Coronary artery (tissue), 2 donors: Measurements from ENCODE around the gene ARRDC2.

Experiments
- DNase-seq: peaks from one replicate; pipeline ENCODE4 v3.0.0-alpha.2; 2017; ENCODE audit warnings: low spot score
- H3K27ac ChIP-seq, 2 donors: fragments of 200-600 bp; sonication (generic); one replicate each; pipeline ENCODE4 v1.5.1; 2016 to 2019
- H3K4me3 ChIP-seq: fragments of 200-600 bp; sonication (generic); 2 replicates; pipeline ENCODE4 v1.5.1; 2016; ENCODE audit warnings: mild to moderate bottlenecking, moderate library complexity
- TF ChIP-seq, protein P1 (sequence below): fragments of 200-600 bp; sonication (generic); IDR thresholded peaks from one replicate; pipeline ENCODE4 v1.5.1; 2019; ENCODE audit warnings: antibody characterized with exemption

The ARRDC2 gene

DNA sequence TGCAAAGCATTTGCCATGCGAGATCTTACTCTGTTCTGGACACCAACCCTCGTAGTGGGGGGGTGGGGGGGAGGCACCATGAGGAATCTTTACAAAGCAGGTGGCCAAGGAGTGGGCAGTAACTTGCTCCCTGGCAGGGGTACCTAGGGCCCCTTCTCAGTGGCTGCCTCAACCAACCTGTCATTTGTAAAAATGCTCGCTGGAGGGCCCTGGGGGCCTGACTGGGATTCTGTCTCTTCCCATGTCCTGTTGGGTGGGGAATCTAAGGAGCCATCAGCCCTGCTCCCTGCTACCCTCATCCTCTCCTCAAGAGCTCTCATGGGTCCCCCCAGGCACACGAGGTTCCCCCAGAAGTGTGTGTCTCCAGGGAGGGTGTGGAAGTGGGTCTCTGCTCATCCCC, 39.6 kb upstream of the ARRDC2 start:
- DNase-seq, result no peak
- H3K4me3 ChIP-seq, result no peak overlapping the region
- H3K27ac ChIP-seq, result no peak overlapping the region
- TF ChIP-seq, protein P1, sequence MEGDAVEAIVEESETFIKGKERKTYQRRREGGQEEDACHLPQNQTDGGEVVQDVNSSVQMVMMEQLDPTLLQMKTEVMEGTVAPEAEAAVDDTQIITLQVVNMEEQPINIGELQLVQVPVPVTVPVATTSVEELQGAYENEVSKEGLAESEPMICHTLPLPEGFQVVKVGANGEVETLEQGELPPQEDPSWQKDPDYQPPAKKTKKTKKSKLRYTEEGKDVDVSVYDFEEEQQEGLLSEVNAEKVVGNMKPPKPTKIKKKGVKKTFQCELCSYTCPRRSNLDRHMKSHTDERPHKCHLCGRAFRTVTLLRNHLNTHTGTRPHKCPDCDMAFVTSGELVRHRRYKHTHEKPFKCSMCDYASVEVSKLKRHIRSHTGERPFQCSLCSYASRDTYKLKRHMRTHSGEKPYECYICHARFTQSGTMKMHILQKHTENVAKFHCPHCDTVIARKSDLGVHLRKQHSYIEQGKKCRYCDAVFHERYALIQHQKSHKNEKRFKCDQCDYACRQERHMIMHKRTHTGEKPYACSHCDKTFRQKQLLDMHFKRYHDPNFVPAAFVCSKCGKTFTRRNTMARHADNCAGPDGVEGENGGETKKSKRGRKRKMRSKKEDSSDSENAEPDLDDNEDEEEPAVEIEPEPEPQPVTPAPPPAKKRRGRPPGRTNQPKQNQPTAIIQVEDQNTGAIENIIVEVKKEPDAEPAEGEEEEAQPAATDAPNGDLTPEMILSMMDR, result no peak

DNA sequence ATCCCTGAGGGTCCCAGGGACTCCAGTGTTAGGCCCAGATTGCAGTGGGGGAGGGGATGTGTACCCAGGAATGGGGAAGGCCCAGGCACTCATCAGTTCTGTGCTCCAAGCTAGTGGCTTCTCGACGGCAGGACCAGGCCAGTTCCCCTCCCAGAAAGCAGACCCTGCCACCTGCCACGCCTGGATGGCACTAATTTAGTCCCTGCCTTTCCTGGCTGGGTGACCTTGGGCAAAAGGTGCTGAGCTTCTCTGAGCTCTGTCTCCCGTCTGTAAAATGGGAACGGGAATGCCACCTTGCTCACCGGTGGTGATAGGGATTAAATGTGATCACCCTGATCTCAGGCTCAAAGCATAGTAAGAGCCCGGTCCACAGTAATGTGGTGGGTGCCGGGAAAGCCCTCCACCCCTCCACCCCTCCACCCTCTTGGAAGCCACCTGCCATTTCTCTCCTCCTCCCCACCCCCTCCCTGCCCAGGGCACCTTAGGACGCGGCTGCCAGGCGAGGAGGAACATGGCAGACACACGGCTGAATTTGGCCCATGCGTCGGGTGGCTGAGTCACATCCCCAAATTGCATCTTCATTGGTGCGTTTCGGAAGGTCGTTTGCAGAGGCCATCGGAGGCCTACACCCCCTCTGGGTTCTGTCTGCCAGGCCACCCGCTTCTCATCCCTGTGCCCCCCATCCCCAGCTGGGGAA, 38.7 kb upstream of the ARRDC2 start:
- TF ChIP-seq, protein P1, result no peak
- Histone ChIP-seq H3K27ac (no peak overlapping the region), H3K4me3 (no peak overlapping the region)
- no peak for DNase-seq

DNA sequence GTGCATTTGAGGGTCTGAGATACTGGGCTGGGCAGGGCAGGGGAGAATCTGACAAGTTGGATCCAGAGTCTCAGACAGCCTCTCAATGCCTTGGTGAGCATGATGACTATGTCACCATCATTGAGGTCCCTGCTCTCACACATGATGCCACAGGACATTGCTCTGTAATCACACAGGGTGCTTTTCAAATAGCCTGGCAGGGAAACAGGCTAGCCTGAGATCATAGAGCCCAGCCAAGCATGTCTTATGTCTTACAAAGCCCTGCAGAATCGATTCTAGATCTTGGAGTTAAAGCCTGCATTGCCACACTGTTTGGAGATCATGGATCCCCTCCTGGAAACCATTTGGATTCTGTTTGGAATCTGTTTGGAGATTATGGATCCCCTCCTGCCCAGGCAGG, 35.7 kb upstream of the ARRDC2 start:
- Histone ChIP-seq H3K4me3 (no peak overlapping the region), H3K27ac (no peak overlapping the region)
- TF ChIP-seq, protein P1, result no peak
- DNase-seq, result no peak

DNA sequence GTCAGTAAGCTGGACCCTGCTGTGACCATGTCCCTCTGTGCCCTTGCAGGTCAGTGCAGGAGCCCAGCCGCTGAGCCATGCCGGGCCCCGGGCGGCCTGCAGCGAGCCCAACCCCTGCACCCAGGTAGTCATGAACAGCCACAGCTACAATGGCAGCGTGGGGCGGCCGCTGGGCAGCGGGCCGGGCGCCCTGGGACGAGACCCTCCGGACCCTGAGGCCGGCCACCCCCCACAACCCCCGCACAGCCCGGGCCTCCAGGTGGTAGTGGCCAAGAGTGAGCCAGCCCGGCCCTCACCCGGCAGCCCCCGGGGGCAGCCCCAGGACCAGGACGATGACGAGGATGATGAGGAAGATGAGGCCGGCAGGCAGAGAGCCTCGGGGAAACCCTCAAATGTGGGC, 34.2 kb upstream of the ARRDC2 start:
- no peak for DNase-seq
- TF ChIP-seq, protein P1, result no peak
- H3K27ac ChIP-seq, result no peak overlapping the region
- H3K4me3 ChIP-seq, result no peak overlapping the region

DNA sequence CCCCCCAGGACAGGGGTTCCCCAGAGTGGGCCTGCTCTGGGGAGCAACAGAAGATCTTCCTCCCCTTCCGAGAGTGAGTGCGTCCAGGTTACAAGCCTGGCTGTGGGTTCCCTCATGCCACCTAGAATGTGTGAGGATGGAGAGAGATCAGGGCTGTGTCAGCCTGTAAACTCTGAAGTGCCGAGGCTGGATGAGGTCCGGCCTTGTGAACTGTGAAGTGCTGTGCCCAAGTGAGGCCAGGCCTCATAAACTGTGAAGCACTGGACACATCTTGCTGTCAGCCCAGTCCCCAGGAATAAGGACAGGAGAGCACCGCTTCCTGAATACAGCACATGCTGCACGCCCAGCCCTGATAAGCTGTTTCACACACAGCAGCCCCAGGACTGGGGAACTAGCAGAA, 33.4 kb upstream of the ARRDC2 start:
- TF ChIP-seq, protein P1, result no peak
- Histone ChIP-seq H3K4me3 (no peak overlapping the region), H3K27ac (no peak overlapping the region)
- DNase-seq, result no peak

DNA sequence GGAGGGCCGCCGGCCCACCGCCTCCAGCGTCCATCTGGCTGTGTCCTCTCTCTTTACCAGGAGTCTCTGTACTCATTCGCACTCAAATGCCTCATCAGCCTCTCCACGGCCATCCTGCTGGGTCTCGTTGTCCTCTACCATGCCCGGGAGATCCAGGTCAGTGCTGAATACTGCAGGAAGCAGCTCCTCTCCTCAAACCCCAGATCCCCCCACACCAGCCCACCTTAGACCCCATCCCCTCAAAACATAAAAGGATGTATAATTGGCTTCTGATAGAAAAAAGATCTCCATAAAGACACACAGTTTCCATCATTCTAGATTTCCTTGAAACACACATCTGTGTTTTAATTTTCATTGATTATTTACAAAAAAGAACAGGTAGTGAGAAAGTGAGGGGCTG, 32.9 kb upstream of the ARRDC2 start:
- no peak for DNase-seq
- Histone ChIP-seq H3K4me3 (no peak overlapping the region), H3K27ac (no peak overlapping the region)
- TF ChIP-seq, protein P1, result no peak

DNA sequence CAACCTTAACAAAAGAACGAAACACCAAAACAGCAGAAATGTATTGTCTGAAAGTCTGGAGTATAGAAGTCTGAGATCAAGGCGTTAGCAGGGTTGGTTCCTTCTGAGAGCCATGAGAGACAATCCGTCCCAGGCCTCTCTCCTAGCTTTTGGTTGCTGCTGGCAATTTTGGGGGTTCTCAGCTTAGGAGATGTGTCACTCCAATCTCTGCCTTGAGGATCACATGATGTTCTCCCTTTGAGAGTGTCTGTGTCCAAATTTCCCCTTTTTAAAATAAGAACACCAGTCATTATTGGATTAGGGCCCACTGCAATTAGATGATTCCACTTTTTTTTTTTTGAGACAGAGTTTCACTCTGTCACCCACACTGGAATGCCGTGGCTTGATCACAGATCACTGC, 30.9 kb upstream of the ARRDC2 start:
- no peak for DNase-seq
- TF ChIP-seq, protein P1, result no peak
- Histone ChIP-seq H3K27ac (no peak overlapping the region), H3K4me3 (no peak overlapping the region)
